HCT116 (cell line): Measurements from ENCODE around the gene ITGBL1.

Experiments used
- EGR1 ChIP-seq: IDR thresholded peaks from 2 replicates; pipeline ENCODE4 v1.6.1; 2012; ENCODE audit warnings: low read depth
- EZH2 ChIP-seq: fragments of 200-600 bp; sonication (generic); IDR thresholded peaks from 2 replicates; pipeline ENCODE4 v1.6.1; 2017; ENCODE audit warnings: antibody characterized with exemption, mixed run types
- JUND ChIP-seq: IDR thresholded peaks from 2 replicates; pipeline ENCODE4 v1.6.1; 2012
- POLR2A ChIP-seq: IDR thresholded peaks from 2 replicates; pipeline ENCODE4 v1.7.0; 2011; ENCODE audit warnings: borderline replicate concordance; ENCODE audit not compliant: insufficient read depth, insufficient read length; ENCODE audit errors: extremely low read depth
- POLR2AphosphoS5 ChIP-seq: IDR thresholded peaks from 2 replicates; pipeline ENCODE4 v1.6.1; 2011; ENCODE audit warnings: mild to moderate bottlenecking, low read depth, low read length, moderate library complexity
- RAD21 ChIP-seq: IDR thresholded peaks from 2 replicates; pipeline ENCODE4 v1.6.1; 2012; ENCODE audit warnings: low read depth, mild to moderate bottlenecking
- SRF ChIP-seq: IDR thresholded peaks from 2 replicates; pipeline ENCODE4 v1.6.1; 2012; ENCODE audit warnings: low read depth
- YY1 ChIP-seq: IDR thresholded peaks from 2 replicates; pipeline ENCODE4 v1.6.1; 2011; ENCODE audit warnings: low read length, low read depth, moderate library complexity, mild to moderate bottlenecking; ENCODE audit not compliant: insufficient replicate concordance; ENCODE audit errors: extremely low read depth
- ZBTB33 ChIP-seq: IDR thresholded peaks from 2 replicates; pipeline ENCODE4 v1.6.1; 2011; ENCODE audit warnings: mild to moderate bottlenecking, low read length, moderate library complexity; ENCODE audit not compliant: insufficient replicate concordance; ENCODE audit errors: extremely low read depth
- ZNF274 ChIP-seq: fragments of 200-500 bp; sonication (Bioruptor generic); IDR thresholded peaks from 2 replicates; pipeline ENCODE4 v1.6.1; 2014; ENCODE audit warnings: mild to moderate bottlenecking, low read depth, low read length, inconsistent platforms
- TF ChIP-seq, protein P1 (sequence below), 3 experiments: fragments of 200-600 bp in 1 of 3; sonication (generic) in 1 of 3; IDR thresholded peaks in 2 of 3; conservative IDR thresholded peaks in 1 of 3; 2 replicates each; pipeline ENCODE4 v1.5.1; 2012 to 2017; ENCODE audit warnings: low read depth in 2 of 3, low read length in 2 of 3, antibody characterized with exemption in 1 of 3, borderline replicate concordance in 1 of 3, control low read depth in 1 of 3, mild to moderate bottlenecking in 1 of 3, mixed read lengths in 1 of 3, mixed run types in 1 of 3, moderate library complexity in 1 of 3; ENCODE audit not compliant: insufficient read depth in 1 of 3
- TF ChIP-seq, protein P2 (sequence below): IDR thresholded peaks from 2 replicates; pipeline ENCODE4 v1.6.1; 2012

GRCh38 chr13:101417043-101417406 lies 35.5 kb upstream of the ITGBL1 start:
- TF ChIP-seq, protein P1, sequence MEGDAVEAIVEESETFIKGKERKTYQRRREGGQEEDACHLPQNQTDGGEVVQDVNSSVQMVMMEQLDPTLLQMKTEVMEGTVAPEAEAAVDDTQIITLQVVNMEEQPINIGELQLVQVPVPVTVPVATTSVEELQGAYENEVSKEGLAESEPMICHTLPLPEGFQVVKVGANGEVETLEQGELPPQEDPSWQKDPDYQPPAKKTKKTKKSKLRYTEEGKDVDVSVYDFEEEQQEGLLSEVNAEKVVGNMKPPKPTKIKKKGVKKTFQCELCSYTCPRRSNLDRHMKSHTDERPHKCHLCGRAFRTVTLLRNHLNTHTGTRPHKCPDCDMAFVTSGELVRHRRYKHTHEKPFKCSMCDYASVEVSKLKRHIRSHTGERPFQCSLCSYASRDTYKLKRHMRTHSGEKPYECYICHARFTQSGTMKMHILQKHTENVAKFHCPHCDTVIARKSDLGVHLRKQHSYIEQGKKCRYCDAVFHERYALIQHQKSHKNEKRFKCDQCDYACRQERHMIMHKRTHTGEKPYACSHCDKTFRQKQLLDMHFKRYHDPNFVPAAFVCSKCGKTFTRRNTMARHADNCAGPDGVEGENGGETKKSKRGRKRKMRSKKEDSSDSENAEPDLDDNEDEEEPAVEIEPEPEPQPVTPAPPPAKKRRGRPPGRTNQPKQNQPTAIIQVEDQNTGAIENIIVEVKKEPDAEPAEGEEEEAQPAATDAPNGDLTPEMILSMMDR (IDR thresholded peaks at IDR 0.05 in 2 of 3, conservative IDR thresholded peaks at IDR 0.05 in 1 of 3; ENCODE audit: borderline replicate concordance in 1 of 3, insufficient read depth in 1 of 3, low read depth in 2 of 3, low read length in 2 of 3), result no peak
- TF ChIP-seq, protein P2, sequence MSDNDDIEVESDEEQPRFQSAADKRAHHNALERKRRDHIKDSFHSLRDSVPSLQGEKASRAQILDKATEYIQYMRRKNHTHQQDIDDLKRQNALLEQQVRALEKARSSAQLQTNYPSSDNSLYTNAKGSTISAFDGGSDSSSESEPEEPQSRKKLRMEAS, result no peak
- TF ChIP-seq SRF (no peak), RAD21 (no peak), POLR2AphosphoS5 (no peak), ZNF274 (no peak), EGR1 (no peak), ZBTB33 (no peak), EZH2 (no peak), POLR2A (no peak), YY1 (no peak), JUND (no peak)
